AG09309 (cell line): ENCODE measurements around the gene PPP1R9B.

Source experiments
- DNase-seq: peaks from one replicate; pipeline ENCODE4 v3.0.0-alpha.2; 2010; ENCODE audit warnings: low read depth
- H3K4me3 ChIP-seq: 2 replicates; pipeline ENCODE4 v1.5.1; 2011; ENCODE audit warnings: mild to moderate bottlenecking, low read depth, low read length, moderate library complexity; ENCODE audit not compliant: control insufficient read depth
- TF ChIP-seq, protein P1 (sequence below): IDR thresholded peaks from 2 replicates; pipeline ENCODE4 v1.5.1; 2011; ENCODE audit warnings: mild to moderate bottlenecking, low read depth, low read length, inconsistent platforms; ENCODE audit not compliant: insufficient read depth, control insufficient read depth; ENCODE audit errors: missing control alignments

PPP1R9B gene

DNA sequence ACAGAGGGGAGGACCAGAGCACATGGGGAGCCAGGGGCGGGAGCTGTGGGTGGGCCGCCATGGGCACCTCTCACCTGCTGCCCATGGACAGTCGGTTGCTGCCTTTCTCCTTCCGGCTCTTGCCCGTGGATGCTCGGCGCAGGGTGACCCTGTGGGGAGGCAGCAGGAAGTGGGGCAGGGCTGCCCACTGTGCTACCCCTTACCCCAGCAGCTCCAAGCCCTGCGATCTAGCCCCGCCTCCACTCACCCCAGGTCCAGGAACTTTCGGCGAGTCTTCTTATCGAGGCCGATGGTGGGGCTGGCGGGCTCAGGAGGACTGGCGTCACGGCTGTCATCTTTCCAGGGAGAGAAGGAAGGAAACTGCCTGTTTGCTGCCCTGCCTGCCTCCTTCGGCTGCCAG lies 34.7 kb downstream of the PPP1R9B start:
- no peak overlapping the region for H3K4me3 ChIP-seq
- TF ChIP-seq, protein P1, sequence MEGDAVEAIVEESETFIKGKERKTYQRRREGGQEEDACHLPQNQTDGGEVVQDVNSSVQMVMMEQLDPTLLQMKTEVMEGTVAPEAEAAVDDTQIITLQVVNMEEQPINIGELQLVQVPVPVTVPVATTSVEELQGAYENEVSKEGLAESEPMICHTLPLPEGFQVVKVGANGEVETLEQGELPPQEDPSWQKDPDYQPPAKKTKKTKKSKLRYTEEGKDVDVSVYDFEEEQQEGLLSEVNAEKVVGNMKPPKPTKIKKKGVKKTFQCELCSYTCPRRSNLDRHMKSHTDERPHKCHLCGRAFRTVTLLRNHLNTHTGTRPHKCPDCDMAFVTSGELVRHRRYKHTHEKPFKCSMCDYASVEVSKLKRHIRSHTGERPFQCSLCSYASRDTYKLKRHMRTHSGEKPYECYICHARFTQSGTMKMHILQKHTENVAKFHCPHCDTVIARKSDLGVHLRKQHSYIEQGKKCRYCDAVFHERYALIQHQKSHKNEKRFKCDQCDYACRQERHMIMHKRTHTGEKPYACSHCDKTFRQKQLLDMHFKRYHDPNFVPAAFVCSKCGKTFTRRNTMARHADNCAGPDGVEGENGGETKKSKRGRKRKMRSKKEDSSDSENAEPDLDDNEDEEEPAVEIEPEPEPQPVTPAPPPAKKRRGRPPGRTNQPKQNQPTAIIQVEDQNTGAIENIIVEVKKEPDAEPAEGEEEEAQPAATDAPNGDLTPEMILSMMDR: no peak
- DNase-seq: no peak

DNA sequence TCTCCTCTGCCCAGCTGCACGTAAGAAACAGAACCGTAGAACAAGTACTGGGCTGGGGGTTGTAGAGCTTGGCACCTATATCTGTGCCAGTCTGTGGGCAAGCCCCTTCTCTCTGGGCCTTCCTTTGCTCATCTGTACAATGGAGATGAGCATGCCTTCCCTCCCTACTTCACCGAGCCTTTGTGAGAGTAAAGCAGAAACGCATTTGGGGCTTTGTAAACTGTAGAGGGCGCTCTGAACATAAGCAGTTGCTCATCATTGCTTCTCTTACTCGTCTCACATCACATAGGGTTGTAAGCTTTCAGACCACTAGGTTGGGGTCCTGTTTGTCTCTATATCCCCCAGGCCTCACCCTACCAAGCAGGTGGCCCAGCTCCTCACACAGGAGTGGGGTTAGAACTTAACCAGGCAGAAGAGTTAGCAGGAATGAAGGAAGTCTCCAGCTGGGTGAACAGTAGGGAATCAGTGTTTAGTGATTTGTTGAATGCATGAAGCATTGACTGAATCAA lies 35.6 kb downstream of the PPP1R9B start:
- H3K4me3 ChIP-seq: no peak overlapping the region
- TF ChIP-seq, protein P1: peak; percentile 80
- no peak for DNase-seq

DNA sequence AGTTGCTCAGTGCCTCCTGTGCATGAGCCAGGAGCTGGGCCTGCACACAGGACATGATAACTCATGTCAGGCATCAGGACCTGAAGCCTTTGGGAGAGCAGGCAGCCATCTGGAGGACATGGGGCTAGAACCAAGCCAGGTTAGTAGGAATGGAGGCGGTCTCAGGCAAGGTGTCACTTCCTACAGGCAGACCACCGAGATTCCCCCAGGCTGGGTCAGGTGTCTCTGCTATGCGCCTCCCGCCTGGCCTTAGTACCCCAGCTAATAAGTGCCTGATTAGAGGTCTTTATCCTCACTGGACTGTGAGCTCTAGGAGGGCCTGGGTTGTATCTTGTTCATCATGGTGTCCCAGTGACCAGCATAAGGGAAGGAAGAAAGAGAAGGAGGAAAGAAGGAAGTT lies 36.1 kb downstream of the PPP1R9B start:
- no peak for DNase-seq
- TF ChIP-seq, protein P1: no peak
- no peak overlapping the region for H3K4me3 ChIP-seq

DNA sequence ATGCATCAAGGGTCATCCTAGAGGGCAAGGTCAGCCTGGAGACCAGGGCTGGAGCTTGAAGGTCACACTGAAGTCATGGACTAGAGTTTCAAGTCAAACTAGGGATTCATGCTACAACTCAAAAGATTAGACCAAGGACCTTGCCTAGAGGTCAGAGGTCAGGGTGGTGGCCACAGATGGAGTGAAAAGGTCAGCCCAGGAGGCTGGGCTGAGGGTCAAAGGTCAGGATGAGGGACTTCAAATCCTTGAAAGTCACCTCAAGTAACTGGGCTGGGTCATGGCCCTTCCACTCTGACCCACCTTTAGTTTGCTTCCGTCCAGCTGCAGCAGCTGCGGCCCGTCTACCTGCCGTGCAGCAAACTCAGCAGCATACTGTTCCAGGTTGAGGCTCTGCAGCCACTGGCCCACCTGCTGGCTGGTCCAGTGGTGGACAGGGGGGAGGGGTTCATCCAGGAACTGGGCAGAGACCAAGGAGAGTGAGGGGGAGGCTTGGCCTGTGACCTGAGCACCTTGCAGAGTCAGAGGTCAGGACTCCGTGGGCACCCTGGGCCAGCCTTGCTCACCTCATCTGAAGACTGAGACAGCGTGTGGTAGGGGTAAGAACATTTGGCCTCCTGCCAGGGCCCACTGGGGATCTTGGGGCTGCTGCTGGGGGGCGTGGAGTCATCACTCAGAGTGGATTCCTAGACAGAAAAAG lies 36.7 kb downstream of the PPP1R9B start:
- no peak for DNase-seq
- TF ChIP-seq, protein P1: no peak
- no peak overlapping the region for H3K4me3 ChIP-seq

DNA sequence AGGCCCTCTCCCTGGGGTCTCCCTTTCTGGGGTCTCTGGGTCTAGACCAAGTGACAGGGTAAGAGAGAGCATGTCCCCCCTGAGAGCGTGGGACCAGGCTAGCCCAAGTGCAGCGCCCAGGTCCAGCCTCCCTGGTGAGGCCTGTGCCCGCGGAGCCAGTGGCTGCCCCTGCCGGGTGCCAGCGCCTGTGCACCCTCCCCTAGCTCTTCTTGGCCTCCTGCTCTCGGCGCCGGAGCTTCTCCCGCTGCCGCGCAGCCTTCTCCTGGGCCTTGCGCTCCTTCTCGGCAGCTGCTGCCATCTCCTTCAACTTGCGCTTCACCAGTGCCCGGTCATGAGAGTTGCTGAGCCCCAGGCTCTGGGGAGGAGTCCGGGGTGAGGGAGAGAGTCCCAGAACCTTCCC lies 37.8 kb downstream of the PPP1R9B start:
- no peak for DNase-seq
- TF ChIP-seq, protein P1: no peak
- no peak overlapping the region for H3K4me3 ChIP-seq

DNA sequence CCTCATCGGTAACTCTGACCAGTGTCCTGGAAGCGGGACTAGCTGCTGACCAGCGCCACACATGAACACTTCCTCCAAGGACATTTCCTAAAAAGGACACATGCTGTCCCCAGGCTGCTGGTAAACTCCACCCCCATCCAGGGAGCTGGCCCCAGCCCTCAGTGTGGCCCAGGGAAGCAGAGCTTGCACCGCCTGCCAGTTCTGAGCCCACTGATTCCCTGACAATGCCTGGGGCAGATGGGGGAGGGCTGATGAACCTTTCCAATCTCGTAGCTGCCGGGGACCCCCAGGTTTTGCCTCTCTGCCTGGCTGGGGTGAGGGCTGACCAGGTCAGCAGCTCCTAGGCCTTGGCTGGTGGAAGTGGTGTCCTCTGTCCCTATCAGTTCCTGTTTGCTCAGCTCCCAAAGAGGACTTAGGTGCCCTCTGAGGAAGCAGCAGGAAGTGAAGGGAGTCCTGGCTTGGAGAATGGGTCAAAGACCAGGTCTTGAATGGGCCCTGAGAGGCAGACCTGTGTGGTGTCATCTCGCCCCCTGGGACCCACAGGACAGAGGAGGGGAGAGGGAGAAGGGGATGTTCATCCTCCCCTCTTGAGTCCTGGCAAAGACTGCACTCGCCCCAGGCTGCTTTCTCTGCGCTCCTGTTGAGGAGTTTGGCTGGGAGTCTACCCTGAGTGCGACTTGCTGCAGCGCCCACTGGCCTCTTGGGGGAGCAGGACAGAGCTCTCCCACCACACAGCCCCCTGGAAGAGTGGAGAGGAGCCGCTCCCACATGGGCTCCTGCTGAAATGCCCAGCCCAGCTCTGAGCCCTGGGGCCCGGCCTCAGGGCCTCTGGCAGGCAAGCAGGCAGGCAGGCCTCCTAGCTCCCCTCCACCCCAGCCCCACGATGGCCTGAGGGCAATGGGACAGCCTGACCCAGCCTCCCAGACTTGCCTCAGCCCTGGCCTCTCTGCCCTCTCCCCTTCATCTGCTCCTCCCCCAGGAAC lies 38.5 kb downstream of the PPP1R9B start:
- no peak overlapping the region for H3K4me3 ChIP-seq
- DNase-seq: no peak
- TF ChIP-seq, protein P1: no peak
